RWPE1 (cell line): ENCODE measurements around the gene TNKS1BP1.

Experiments used
- CTCF ChIA-PET: fragments of 350-600 bp; sonication (Branson Sonifier 250); formaldehyde crosslinking; extraction: SDS; loops from one replicate; lab custom pipeline; 2021; lab: Yijun Ruan, JAX
- POLR2A ChIA-PET: fragments of 400-600 bp; formaldehyde crosslinking; extraction: SDS; loops from one replicate; lab custom pipeline; 2020; ENCODE audit warnings: antibody characterized with exemption; ENCODE audit not compliant: low non-redundant PET; lab: Yijun Ruan, JAX
- DNase-seq: peaks from one replicate; pipeline ENCODE4 v3.0.0; 2012; ENCODE audit warnings: low spot score
- H3K27ac ChIP-seq: fragments of 450-650 bp; 2 replicates; pipeline ENCODE4 v1.5.1; 2017
- CTCF ChIP-seq: fragments of 450-650 bp; conservative IDR thresholded peaks from 2 replicates; pipeline ENCODE4 v1.5.1; 2017; ENCODE audit warnings: low read depth, mild to moderate bottlenecking

Gene TNKS1BP1

GRCh38 chr11:57275582-57275981, 49.2 kb downstream of the TNKS1BP1 start:
- no peak overlapping the region for H3K27ac ChIP-seq
- TF ChIP-seq CTCF = no peak
- POLR2A ChIA-PET = no interaction called here
- CTCF ChIA-PET = no interaction called here
- DNase-seq = no peak

- CTCF ChIA-PET = no interaction called here
These were observed 49.8 kb downstream of the TNKS1BP1 start for GRCh38 chr11:57274904-57275498.

GRCh38 chr11:57273448-57274058, 51.2 kb downstream of the TNKS1BP1 start:
- no peak for DNase-seq
- ChIA-PET POLR2A (no interaction called here), CTCF (interaction anchor here (0.6 to 1.4 kb wide), 2 partner anchors 24 to 158 kb away, joined by 7 to 9 read pairs; no protein-coding TSS in a partner anchor)
- no peak overlapping the region for H3K27ac ChIP-seq
- no peak for TF ChIP-seq CTCF

More at GRCh38 chr11:57274904-57275498, 49.8 kb downstream of the TNKS1BP1 start:
- POLR2A ChIA-PET = no interaction called here
- H3K27ac ChIP-seq = no peak overlapping the region
- no peak for TF ChIP-seq CTCF
- DNase-seq = no peak

- TF ChIP-seq CTCF = no peak
- ChIA-PET POLR2A (no interaction called here), CTCF (interaction anchor here (0.6 to 0.7 kb wide), 2 partner anchors 18 to 243 kb away, joined by 3 to 4 read pairs; no protein-coding TSS in a partner anchor)
- peak overlapping the region; percentile 55 for H3K27ac ChIP-seq
- DNase-seq = no peak
These were observed 55.2 kb downstream of the TNKS1BP1 start for GRCh38 chr11:57269571-57270021.

GRCh38 chr11:57266157-57266556, 58.6 kb downstream of the TNKS1BP1 start:
- DNase-seq = no peak
- H3K27ac ChIP-seq = no peak overlapping the region
- ChIA-PET POLR2A (no interaction called here), CTCF (interaction anchor here (0.6 to 1.7 kb wide), 2 partner anchors 17 to 426 kb away, joined by 4 to 7 read pairs; no protein-coding TSS in a partner anchor)
- no peak for TF ChIP-seq CTCF

GRCh38 chr11:57263351-57263750, 61.4 kb downstream of the TNKS1BP1 start:
- H3K27ac ChIP-seq = no peak overlapping the region
- ChIA-PET CTCF (no interaction called here), POLR2A (no interaction called here)
- no peak for DNase-seq
- TF ChIP-seq CTCF = no peak
